ENCODE results near the gene CAP2.
"Not testable (repeated sequence)": the region's sequence is repeated elsewhere in the genome, so short reads cannot be mapped to it uniquely, and the experiment has no call there.

The CAP2 gene

DNA sequence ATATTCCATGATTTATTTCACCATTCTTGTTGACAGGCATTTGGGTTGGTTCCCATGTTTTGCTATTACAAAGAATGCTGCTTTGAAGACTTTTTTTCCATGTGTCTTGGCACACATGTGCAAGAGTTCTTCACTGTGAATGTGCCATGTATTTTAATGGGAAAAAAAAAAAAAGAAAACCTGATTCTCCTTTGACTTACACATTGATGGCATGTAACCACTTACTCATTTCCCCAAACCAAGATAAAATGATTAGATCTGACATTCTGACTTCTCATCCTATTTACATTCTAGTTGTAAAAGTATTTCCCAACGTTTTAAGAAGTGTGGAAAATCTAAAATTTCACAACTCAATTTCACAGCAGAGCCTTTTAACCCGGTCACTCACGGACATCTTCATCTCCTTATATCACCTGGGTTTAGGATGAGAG lies 4.4 kb downstream of the CAP2 start:
- peak; percentile 82 for DNase-seq

DNA sequence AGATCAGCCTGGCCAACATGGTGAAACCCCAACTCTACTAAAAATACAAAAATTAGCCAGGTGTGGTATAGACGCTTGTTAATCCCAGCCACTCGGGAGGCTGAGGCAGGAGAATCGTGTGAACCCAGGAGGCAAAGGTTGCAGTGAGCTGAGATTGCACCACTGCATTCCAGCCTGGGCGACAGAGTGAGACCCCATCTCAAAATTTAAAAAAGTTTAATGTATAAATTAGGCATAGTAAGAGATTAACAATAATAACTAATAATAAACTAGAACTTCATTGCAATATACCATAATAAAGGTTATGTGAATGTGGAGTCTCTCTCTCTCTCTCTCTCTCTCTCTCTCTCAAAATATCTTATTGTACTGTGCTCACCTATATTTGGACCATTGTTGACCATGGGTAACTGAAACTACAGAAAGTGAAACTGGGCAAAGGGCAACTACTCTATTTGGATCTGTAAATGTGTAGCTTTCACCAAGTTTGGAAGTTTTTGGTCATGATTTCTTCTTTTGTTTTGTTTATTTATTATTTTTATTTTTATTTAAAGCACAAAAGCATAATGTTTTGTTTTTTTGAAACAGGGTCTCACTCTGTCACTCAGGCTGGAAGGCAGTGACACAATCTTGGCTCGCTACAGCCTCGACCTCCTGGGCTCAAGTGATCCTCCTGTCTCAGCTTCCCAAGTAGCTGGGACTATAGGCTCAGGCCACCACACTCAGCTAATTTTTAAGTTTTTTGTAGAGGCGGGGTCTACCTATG lies 12.0 kb downstream of the CAP2 start:
- not testable (repeated sequence) for DNase-seq

DNA sequence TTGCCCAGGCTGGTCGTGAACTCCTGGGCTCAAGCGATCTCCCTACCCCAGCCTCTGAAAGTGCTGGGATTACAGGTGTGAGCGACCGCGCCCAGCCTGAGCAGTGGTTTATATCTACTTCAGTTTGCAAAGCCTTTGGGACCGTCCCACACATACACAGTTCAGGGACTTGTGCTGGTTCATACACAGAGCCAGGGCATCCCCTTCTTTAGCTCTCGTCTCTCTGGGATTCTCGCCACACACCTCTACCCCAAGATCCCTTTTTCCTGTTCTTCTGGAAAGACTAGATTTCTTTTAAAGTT lies 12.5 kb downstream of the CAP2 start:
- no peak for DNase-seq

DNA sequence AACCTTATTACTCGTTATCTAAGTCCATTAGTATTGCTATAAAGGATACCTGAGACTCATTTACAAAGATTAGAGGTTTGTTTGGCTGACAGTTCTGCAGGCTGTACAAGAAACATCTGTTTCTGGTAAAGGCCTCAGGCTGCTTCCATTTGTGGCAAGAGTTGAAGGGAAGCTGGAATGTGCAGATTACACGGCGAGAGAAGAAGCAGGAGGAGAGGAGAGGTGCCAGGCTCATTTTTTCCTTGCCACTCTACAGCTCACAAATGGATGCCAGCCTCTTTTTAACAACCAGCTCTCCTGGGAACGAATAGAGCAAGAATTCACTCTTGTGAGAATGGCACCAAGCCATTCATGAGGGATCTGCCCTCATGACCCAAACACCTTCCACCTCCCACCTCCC lies 14.7 kb downstream of the CAP2 start:
- DNase-seq = no peak

DNA sequence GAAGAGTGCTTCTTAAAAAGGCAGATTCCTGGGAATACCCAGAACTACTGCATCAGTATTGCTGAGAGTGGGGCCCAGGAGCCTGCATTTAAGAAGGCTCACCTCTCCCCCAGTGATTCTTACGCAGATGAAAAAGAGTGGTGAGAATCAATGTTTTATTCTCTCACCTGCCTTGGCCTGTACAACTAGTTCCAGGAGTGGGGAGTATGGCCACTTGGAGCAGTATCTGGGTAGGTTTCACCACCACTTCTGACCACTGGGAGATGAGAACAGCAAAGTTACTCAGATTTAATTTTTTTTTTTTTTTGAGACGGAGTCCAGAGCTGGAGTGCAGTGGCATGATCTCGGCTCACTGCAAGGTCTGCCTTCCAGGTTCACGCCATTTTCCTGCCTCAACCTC lies 16.9 kb downstream of the CAP2 start:
- DNase-seq = no peak

DNA sequence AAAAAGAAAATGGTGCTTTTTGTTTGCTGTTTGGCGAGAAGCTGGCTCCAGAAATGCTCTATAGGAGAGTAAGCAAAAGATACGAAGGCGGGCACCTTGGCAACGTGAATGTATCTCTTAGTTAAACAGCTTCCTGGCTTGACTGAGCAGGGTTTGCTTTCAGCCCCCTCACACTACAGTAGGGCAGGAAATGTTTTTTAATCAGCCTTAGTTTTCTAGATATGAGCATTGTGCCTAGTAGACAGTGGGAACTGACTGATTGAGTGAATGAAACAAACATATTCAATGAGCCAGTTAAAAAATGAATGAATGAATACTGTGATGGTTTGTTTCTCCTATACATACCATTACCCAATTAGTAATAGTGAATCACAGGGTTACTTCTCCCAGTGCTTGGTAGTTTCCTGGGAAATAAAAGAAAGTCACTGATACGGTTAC lies 19.9 kb downstream of the CAP2 start:
- DNase-seq = peak; percentile 58

DNA sequence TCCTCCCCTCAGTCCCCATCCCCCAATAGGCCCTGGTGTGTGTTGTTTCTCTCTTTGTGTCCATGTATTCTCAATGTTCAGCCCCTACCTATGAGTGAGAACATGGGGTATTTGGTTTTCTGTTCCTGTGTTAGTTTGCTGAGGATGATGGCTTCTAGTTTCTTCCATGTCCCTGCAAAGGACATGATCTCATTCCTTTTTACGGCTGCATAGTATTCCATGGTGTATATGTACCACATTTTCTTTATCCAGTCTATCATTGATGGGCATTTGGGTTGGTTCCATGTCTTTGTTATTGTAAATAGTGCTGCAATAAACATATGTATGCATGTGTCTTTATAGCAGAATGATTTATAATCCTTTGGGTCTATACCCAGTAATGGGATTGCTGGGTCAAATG lies 21.0 kb downstream of the CAP2 start:
- not testable (repeated sequence) for DNase-seq

DNA sequence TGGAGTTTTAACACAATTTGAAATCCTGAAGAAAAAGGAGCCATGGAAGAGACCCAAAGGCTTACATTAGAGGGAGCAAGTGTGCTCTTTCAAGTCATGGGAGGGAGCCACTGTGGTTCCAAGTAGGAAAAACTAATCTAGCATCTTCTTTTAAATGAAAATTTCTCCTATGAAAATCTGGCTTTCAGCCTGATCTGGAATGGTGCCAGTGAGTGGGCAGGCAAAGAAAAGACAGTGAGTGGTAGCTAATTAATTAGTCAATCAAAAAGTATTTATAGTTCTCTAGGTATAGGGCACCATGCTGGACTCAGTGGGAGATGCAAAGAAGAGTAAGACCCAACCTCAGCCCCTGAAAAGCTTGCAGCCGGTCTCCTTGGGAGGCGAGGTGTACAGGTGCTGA lies 21.9 kb downstream of the CAP2 start:
- DNase-seq = no peak

DNA sequence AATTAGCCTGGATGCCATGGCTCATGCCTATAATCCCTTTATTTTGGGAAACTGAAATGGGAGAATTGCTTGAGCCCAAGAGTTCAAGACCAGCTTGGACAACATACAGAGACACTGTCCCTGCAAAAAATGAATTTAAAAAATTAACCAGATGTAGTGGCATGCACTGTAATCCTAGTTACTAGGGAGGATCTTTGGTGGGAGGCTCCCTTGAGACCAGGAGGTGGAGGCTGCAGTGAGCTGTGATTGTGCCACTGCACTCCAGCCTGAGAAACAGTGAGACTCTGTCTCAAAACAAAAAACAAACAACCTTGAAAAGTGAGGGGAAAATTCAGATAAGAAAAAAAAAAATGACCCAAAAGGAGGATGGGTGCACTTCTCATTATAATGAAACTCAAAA lies 23.4 kb downstream of the CAP2 start:
- no peak for DNase-seq

DNA sequence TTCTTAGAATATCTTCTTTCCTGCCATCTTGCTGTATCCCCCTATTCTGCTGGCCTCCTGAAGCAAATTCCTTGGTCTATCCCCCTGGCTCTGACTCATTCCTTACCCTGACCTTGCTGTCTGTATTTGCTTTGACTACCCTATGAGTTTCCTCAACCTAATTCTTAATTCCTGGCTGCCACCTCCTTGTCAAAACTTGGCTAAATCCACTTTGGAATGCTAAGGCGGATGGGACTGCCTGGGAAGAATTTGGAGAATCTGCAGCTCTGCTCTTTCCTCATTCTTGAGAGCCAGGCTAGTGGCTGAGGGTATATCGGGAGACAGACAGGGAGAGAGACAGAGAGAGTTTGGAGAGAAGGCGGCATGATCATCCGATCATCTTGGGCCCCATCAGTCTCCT lies 24.4 kb downstream of the CAP2 start:
- DNase-seq = peak; percentile 98

DNA sequence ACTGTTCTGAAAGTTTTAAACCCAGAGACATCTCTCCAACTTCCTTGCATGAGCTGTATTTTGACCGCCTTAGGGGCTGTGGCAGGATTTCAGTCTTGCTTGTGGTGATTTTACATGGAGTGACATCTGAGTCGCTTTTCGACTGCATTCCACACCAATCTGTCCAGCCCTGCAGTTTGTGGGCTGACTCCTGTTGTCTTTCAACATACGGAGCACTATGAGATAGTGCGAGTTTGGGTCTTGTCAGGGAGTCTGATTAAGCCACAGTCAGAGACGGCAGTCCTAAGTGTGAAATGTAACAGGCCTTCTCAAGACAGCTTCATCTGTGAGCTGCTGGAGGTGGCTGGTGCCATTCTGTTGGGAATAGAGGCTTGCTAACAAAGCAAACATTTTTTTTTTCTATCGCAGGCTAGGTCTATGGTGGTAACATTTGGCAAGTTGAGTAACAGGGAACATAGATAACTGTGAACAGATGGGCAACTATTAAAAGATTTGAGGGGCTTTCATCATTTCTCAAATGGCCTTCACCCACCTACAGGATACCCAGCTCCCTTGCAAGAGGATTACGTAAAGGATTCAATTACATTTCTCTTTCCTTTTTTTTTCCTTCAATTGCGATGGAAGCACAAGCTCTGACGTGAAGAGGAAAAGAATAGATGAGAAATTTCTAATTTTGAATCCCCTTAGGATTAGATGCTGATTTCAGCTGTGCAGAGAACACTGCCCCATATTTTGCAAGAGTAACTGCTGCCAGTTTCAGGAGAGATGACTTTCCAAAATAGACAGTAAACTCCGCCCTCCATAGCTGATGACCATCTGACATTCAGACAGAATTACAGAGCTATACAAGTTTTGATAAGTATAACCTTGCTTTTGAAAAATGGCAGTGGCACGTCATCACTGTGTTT lies 25.1 kb downstream of the CAP2 start:
- peak; percentile 67 for DNase-seq

DNA sequence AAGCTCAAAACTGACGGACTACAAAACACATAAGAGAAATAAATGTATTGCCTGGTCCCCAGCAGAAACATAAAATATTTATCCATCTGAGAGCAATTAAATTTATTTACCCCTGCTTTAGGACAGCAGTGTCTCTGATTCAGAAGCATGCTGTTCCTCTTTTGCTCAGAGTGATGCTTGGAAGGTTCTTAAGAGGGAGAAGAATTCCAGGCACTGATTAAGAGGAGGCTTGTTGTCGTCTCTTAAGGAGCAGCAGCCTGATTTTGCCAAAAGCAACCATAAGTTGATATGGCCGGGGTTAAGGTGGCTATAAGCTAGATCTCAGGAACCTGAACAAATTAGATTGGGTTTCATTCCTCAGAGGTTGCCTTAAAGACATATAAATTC lies 25.8 kb downstream of the CAP2 start:
- peak; percentile 20 for DNase-seq

DNA sequence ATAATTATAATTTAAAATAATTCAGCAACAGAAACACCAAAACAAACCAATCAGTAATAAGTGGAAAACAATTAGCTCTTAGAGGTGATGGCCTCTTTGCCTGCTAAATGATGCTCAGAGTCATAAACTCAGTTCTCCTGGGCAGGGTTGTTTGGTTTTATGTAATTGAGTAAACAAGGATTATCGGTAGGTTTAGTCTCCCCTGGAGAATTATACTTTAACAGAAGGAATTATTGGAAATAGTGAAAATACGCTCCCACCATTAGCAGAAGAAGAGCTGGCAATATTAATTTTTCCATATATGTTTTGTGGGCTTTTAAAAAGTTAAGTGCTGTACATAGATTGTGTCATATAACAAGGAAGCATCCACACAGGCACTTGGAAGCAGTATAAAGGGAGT lies 27.0 kb downstream of the CAP2 start:
- no peak for DNase-seq

DNA sequence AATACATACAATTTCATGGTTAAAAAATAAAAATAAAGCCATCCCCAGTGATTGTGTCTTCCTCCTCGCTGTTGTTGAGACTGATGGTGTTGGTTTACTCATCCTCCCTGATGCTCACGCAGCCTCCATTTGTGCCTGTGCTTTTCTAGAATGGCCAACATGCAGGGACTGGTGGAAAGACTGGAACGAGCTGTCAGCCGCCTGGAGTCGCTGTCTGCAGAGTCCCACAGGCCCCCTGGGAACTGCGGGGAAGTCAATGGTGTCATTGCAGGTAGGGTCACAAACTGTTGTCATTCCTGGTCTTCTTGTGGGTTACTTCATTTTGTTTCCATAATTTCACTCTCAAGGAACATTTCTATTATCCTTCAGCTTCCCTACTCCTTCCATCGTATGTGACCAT lies 28.0 kb downstream of the CAP2 start:
- DNase-seq = no peak

DNA sequence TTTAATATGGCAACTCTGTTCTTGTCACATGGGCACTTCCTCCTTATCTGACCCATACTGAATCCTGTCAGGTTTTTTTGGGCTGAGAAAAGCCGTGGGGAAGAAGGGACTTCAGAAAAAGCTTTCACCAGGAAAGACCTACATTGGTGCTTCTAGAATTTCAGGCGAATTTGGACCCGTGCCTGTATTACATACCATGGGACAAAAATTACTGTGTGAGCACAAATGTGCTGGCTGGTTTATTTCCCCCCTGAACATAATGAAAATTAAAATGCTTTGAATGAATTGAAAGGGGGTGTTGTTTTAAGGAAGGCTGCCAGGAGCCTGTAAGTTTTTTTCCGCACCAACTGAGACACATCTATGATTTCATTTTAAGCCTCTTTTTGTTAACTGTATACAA lies 29.6 kb downstream of the CAP2 start:
- DNase-seq = no peak

DNA sequence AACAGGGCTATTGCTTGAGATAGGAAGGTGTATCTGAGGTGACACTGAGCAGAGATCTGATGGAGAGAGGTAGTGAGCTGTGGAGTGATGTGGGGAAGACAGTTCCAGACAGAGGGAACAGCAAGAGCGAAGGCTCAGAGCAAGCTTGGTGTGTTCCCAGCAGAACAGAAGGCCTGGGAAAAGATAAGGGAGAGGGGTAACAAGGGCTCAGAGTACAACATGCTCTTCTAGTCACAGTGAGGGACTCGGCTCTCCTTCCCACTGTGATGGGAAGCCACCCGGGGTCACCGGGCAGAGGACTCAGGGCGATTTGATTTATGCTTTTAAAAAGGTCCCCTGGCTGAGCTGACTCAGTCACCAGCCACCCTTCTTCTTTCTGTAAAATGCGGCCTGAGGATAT lies 33.7 kb downstream of the CAP2 start:
- DNase-seq = no peak

DNA sequence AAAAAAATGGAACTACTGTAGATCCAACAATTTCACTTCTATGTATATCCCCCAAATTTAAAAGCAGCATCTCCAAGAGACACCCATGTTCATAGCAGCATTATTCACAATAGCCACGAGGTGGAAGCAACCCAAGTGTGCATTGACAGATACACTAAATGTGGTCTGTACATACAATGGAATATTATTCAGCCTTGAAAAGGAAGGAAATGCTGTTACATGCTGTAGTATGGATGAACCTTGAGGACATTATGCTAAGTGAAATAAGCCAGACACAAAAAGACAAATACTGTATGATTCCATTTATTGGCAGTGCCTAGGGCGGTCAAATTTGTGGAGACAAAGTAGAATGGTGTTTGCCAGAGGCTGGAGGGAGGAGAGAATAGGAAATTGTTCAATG lies 34.2 kb downstream of the CAP2 start:
- no peak for DNase-seq

DNA sequence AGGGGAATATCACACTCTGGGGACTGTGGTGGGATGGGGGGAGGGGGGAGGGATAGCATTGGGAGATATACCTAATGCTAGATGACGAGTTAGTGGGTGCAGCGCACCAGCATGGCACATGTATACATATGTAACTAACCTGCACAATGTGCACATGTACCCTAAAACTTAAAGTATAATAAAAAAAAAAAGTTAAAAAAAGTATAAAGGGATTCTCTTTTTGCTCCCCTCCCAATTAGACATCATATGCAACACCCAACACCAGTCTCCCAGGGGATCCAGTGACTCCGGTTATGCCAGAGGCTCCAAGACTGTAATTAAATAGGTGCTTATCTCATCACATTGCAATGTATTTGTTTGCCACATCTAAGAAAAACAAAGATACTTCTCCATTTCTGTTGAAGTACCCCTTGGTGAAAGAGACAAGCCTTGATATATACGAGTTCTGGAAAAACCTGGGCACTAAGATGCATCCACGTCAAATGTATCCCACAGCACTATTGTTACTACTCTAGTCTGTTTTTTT lies 35.3 kb downstream of the CAP2 start:
- DNase-seq = not testable (repeated sequence)

DNA sequence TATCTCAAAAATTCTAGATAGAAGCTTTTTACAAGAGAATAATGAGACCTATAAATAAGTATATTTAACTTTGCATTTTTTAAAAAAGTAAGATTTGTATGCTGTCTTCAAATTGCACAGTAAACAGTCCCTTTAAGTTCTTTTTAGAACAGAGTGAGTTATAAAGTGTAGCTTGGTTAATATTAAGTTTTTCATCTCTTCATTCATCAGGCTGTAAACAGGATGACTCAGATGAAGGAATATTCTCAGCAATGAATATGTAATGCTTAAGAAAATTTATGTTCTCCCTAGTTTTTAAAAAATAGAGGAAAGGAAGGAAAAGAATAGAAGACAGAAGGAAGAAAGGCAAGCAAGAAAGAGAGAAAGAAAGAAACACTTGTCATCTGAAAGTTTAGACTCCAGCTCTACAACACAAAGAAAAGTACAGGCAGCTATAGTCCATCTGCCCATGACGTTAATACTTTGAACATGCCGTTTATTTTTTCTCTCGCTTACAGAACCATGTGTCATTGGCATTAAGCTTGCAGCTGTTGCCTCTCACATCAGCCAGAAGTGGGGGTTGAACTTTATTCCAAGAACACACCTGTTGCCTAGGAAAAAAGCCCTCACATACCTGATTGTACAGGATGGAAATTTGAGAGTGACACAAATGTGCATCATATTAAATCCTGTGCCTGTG lies 36.1 kb downstream of the CAP2 start:
- peak; percentile 29 for DNase-seq

DNA sequence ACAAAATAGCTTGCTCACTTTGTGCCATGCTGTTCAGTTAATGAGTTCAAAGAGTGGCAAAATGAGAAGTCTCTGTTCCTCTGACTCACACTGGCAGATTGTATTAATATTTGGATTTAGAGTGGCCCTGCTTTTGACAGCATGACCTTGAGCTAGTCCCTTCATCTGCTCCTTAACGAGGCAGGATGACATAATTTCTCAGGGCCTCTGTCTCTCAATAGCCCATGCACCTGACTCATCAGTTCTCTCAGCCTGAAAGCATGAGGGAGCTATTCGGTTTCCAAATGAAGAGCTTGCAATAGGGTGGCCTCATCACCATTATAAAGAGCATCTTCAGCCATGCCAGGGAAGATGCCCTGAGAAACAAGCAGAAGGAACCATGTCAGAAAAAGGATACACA lies 38.2 kb downstream of the CAP2 start:
- DNase-seq = peak; percentile 50

DNA sequence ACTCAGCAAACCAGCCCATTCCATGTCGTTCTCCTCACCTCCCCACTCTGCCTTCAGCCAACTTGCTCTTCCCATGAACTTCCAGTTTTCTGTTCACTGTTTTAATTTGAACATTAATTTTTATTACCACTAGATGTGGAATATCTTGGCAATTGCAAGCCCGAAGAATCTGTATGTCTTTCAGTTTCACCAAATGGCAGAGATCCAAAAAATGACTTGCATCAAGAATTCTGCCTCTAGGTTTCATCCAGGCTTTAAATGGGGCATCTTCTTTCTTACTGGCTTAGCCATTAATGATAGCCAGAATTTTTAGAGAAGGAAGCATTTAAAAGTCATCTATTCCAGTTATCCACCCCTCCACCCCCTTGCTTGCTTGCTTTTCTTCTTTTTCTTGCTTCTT lies 39.0 kb downstream of the CAP2 start:
- peak; percentile 33 for DNase-seq

DNA sequence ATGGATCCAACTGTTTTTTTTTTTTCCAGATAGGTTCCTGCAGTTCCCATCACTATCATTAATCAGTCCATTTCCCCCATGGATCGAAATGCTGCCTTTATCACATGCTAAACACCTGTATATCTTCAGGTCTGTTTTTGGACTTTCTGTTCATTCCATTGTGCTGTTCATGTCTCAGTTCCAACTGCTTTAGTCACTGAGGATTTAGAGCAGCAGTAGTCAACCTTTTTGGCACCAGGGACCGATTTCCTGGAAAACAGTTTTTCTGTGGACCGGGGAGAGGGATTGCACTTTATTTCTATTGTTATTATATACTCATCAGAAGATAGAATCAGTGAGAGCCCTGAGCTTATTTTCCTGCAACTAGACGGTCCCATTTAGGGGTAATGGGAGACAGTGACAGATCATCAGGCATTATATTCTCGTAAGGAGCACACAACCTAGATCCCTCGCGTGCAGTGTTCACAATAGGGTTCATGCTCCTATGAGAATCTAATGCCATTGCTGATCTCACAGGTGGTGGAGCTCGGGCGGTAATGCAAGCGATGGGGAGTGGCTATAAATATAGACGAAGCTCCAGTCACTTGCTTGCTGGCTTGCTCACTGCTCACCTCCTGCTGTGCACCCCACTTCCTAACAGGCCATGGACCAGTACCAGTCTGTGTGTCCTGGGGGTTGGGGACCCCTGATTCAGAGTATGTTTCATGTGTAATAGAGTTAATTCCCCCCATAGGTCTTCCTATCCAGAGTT lies 46.0 kb downstream of the CAP2 start:
- no peak for DNase-seq

DNA sequence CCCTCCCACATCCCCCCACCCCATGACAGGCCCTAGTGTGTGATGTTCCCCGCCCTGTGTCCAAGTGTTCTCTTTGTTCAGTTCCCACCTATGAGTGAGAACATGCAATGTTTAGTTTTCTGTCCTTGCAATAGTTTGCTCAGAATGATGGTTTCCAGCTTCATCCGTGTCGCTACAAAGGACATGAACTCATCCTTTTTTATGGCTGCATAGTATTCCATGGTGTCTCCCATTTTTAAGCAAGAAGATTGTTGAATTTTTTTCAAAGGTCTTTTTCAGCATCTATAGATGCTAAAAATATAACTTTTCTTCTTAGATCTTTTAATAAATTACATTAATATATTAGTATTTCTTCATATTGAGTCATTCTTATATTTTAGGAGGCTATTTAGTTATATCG lies 47.4 kb downstream of the CAP2 start:
- DNase-seq = not testable (repeated sequence)

All from fibroblast of skin of abdomen (primary cell).